Stimulated activated naive CD4-positive, alpha-beta T cell treated with Interleukin-2 at 50 U/mL for 16 hours (primary cell): ENCODE measurements around the gene GRIN1.

Experiments used
- DNase-seq: peaks from one replicate; lab custom pipeline; 2025; lab: John Stamatoyannopoulos, UW

GRIN1 gene

DNA sequence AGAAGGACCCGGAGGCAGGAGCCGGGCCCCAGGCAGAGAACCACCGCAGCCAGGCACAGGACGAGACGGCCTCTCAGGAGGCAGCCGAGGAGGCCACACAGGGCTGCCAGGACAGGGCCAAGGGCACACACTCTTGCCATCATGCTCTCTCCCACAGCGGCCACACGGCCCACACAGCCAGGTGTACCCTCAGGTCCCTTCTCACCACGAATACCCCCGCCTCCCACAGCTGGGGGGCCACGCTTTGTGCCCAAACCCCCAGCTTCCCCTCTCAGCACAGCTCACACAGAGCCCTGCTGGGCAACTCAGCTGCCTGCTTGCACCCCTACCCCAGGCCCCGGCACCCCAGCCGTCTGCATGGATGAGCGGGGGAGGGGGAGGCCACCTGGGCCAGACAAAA is 54.8 kb downstream of the GRIN1 start:
- no peak for DNase-seq

DNA sequence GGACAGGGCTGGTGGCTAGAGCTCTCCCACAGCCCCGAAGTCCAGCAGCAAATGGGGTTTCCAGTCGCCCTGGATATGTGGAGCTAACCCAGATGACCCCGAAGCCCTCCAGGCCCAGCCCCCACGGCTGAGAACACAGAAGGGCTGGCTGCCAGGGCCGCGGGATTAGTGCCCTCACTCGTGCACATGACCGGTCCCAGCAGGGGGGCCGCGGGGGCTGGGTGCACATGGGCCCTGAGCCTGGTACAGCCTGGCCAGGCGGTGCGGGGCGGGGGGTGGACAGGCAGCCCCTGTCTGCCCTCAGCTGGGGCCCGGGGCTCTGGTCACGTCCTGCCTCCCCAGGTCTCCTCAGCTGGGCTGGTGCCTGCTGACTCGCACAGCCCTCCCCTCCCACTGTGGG is 55.4 kb downstream of the GRIN1 start:
- DNase-seq: no peak

DNA sequence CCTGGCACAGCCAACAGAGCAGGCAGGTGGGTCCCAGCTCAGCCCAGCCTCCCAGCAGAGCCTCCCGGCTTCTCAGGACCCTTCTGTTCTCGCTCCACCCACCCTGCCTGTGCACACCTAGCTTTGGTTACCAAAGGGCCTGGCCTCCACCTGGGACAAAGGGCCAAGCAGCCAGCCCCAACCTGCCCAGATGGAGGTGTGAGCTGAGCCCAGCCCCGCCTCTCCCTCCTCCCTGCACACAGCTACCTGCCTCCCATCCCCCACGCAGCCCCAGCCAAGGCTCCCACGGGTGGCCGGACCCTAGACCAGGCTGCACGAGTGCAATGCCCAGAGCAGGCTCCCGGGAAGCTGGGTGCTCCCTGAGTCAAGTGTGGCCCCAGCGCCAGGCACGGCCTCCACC is 56.0 kb downstream of the GRIN1 start:
- no peak for DNase-seq

DNA sequence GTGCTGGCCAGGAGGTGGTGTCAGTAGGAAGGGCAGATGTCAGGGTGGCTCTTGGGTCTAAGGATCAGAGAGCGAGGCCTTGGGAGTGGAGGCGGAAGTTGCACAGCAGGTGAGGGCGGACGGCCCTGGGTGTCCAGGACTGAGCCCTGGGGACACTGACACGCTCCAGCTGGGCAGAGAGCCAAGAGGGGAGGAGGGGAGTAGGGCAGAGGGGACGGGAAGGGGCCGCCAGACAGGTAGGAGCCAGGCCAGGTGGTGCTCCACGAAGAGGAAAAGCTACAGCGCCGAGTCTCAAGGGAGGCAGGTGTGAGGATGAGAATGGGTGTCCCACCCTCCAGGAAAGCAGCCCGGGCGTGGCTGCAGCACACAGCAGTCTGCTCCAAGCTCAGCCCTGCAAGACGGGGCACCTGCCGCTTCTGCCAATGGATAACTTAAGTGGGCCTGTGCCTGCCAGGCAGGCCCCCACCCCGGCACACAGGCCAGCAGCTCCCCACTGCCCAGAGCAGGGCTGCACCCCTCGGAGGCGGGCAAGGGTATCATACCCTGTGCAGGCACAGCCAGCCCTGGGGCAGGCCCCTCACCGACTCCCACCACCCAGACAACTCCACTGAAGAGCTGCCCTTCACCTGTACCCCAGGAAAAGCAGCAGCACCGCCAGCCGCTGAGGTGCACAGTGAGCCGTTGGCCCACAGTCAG is 56.7 kb downstream of the GRIN1 start:
- no peak for DNase-seq

DNA sequence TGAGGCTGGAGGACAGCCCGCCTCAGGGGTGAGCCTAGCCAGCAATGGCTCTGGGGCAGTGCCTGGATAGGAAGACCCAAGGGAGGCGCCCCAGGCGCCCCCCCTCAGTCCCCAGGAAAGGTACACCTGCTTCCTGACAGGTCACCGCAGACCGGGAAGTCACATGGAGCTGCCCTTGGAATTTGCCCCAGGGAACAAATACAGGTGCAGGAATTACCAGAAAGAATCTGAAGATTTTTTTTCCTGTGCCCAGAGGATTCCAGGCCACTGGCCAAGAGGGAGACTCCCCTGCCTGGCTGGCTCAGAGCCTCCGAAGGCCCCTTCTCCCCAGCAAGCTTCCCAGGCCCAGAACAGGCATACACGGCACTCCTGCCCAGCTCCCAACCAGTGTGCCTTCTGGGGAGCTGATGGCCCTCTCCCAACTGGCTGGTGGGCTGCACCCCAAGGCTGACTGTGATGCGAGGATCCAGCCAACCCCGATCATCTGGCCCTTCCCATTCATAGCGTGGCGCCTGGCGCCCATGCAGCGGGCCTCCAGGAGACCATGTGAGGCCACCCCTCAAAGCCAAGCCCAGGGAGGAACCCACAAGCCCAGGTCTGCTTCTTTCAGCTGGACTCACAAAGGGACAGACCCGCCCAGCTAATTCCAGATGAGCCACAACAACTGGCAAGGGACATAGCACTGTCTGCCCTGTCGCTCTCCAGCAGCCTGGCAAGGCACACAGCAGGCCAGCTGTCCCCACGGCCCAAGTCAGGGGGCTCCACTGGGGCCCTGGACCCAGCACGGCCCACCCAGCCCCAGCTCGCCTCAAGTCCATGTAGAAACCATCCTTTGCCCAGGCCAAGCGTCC is 59.3 kb downstream of the GRIN1 start:
- DNase-seq: no peak

DNA sequence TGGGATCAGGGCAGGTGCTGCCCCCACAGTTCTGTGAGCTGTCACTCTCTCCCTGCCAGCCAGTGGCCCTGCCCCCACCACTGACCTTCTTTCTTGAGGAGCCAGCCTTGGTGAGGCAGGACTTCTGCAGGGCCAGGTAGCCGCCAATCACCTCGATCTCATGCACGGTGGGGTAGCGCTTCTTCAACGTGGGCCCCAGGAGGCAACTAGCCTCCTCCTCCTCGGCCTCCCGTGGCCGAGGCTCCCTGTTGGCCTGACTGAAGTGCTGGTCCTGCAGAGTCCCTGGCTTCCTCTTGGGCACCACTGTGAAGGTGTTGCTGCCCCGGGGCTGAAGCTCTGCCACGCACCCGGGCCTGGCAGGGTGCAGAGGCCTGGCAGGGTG is 59.9 kb downstream of the GRIN1 start:
- no peak for DNase-seq

DNA sequence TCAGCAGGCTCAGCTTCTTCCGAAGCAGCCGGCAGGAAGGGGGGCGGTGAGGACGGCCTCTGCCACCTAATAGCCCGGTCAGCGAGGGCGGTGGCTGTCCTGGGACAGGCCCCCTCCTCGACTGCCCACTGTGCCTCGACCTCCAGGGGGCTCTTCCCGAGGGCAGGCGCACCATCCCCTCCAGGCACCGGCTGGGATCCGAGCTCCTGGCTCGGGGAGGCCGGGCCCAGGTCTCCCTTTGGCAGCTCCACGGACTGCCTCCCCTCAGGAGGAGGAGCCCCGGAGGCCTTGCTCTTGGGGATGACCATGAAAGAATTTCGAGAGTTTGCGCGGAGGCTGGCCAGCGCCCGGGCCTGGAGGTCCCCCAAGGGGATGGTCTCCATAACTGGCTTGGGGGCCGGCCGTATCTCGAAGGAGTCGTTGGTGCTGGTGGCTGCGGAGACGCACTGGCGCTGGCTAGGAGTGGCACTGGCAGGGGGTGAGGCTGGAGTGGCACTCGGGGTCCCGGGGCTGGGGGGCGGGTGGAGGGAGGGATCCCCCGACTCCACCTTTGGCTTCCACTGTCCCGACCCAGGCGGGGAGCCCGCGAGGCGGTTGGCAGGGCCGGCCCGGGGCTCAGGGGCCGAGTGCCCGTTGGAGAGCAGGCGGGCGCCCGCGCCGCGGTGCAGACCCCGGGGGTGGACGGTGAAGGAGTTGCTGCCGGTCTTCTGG is 60.6 kb downstream of the GRIN1 start:
- no peak for DNase-seq

DNA sequence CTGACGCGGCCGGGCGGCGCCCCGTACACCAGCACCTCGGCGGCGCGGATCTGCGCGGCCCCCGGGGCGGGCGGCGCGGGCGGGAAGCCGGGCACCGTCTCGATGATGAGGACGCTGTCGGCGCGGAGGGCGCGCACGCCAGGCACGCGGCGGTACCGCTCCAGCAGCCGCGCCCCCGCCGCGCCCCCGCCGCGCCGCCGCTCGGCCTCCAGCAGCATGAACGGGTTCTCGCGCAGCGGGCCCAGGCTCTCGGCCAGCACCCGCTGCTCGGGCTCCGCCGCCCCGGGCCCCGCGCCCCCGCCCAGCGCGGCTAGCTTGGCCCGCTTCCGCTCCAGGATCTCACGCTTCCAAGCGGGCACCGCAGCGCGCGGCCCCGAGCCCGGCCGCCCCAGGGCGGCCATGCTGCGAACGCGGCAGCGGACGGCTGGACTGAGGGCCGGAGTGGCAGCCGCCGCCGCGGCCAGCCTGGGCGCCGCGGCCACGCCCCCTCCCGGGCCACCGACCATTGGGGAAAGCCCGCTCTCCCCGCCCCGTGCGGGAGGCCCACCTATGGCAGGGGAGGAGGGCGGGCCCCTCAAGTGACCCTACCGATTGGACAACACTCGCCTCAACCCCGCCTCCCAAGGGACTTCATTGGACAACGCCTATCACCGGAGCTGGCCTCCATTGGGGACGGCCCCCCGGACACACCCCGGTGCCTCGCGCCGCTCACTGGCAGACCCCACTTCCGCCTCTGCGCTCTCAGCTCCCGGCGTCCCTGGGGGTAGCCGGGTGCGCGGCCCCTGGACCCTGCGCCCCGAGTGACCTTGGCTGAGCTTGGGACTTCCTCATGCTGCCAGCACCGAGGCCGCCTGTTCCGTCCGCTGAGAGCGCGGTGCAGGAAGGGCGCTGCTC is 61.6 kb downstream of the GRIN1 start, which contains the start of gene TPRN:
Gene TPRN (minus strand): TSS at position 431 of the 894 bp plus-strand sequence. CDS start 30 bp downstream, at position 401.
- DNase-seq: peak; percentile 99

DNA sequence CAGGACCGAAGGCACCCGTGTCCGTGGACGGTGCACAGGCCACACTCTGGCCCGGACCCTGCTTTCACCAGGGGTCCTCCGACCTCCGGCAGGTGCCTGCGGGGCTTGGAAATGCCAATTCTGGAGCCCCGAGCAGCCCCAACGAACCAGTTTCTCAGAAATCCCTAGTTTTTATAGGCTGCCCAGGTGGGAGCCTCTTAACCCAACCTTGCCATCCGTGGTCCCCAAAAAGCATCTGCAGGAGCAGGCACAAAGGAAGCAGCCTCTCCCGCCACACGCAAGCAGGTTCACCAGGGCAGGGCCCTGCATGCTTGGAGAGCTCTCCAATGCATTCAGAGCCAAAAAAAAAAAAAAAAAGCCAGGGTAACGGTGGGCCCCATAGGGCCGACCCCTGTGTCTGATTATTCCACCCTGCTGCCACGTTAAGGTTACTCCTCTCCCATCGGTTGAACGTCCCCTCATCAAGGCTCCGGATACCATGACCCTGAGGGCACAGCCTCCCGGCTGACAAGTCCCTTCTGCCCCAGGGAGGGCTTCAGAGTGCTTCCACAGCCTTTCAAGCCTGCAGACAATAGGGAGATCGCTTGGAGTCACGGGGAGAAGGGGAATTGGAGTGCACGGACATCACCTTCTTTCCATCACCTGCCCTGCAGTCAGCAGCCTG is 62.4 kb downstream of the GRIN1 start:
- DNase-seq: no peak

DNA sequence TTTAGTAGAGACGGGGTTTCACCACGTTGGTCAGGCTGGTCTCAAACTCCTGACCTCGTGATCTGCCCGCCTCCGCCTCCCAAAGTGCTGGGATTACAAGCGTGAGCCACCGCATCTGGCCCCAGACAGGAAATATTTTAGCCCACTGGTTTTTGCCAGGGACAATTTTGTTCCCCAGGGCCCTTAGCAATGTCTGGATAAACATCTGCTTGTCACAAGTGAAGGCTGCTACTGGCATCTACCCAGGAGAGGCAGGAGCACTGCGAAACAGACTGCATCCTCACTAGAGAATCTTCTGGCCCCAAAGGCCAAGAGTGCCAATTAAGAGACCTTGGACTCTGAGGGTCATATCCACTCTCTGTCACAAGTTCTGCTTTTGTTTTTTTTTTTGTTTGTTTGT is 64.0 kb downstream of the GRIN1 start:
- no peak for DNase-seq

DNA sequence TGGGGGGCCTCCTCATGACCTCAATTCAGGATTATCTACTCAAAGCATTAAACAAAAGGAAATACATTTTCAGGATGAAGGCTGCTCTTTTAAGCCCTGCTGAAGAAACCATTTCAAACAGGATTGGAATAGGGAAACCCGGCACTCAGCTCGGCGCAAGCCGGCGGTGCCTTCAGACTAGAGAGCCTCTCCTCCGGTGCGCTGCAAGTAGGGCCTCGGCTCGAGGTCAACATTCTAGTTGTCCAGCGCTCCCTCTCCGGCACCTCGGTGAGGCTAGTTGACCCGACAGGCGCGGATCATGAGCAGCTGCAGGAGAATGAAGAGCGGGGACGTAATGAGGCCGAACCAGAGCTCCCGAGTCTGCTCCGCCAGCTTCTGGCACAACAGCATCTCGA is 65.8 kb downstream of the GRIN1 start:
- no peak for DNase-seq

DNA sequence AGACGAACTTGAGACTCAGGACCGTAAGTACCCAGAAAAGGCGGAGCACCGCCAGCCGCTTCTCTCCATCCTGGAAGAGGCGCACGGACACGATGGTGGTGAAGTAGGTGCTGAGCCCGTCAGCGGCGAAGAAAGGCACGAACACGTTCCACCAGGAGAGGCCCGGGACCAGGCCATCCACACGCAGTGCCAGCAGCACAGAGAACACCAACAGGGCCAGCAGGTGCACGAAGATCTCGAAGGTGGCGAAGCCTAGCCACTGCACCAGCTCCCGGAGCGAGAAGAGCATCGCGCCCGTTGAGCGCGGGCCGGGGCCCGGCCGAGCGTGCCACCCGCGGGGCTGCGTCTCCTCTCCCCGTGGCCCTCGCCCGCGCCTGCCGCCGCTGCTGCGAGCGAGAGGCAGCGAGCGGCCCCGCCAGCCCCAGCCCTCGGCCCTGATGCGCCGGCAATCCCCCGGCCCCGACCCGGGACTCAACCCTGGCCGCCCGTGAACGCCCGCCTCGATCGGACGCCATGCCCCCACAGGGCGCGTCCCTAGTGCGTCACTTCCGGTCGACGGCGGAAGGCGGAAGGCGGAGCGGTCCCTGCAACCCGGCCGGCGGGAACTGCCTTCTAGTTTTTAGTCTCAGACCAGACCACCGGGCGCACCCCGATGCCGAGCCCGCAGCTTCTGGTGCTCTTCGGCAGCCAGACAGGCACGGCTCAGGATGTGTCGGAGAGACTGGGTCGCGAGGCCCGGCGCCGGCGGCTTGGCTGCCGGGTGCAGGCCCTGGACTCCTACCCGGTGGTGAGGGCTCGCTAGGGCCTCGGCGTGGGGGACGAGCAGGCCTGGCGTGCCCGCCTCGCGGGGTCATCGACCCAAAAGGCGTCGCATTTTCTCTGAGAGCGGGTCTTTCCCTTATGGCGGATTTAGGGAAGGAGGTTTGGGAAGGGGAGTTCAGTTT is 66.4 kb downstream of the GRIN1 start, which contains the start of the genes NDOR1 and TMEM203:
Gene NDOR1 (plus strand): TSS at position 575 of the 944 bp plus-strand sequence. CDS start 78 bp downstream, at position 653.
Gene TMEM203 (minus strand): TSS at position 523 of the 944 bp plus-strand sequence. CDS start 234 bp downstream, at position 289.
- peak; percentile 92 for DNase-seq

DNA sequence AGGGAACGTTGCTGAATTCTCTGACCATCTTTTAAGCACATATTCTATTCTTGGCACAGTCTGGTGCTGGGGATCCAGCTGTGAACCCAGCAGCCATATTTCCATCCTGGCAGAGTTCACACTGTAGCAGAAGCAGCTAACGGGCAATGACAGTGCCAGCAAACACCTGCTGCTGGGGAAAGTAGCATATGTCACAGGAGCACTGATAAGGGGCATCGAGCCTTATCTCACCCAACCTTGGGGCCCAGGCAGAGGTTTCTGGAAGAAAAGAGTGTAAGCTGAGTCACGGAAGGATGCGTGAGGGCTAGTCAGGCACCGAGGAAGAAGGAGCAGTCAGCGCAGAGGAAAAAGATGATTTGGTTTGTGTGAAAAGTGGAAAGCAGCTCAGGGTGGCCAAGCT is 67.6 kb downstream of the GRIN1 start:
- DNase-seq: no peak

DNA sequence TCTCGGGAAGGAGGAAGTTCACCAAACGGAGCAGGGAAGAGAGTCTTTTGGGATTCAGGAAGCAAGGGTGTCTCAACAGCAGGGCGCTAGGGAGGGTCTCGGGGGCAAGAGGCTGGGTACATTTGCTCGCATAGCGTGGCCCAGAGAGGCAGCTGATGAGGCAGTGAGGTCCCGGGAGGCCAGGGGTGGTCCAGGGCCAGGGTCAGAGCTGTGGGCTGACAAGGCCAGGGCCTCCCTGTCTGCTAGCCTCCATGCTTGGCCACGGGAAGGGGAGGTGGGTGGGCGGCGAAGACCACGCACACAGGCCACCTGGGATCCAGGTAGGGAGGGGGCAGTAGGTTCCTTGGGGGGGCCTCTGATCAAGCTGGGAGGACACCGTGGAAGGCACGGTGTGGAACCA is 72.6 kb downstream of the GRIN1 start:
- DNase-seq: no peak

DNA sequence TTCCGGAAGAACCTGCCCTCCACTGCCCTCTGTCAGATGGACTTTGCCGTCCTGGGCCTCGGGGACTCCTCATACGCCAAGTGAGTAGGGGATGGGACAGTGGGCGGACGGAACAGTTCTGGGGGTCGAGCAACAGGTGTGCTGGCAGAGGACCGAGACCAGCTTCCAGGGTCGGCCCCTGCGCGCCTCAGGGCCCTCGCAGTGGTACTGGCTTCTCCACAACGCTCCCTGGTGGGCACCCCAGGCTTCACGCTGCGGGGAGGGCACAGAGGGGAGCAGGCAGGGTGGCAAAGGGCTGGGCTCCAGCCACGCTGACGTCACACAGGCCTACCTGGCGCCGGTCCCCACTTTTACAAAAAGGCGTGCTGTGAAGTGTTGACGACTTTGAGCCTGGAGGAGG is 73.6 kb downstream of the GRIN1 start:
- DNase-seq: no peak

DNA sequence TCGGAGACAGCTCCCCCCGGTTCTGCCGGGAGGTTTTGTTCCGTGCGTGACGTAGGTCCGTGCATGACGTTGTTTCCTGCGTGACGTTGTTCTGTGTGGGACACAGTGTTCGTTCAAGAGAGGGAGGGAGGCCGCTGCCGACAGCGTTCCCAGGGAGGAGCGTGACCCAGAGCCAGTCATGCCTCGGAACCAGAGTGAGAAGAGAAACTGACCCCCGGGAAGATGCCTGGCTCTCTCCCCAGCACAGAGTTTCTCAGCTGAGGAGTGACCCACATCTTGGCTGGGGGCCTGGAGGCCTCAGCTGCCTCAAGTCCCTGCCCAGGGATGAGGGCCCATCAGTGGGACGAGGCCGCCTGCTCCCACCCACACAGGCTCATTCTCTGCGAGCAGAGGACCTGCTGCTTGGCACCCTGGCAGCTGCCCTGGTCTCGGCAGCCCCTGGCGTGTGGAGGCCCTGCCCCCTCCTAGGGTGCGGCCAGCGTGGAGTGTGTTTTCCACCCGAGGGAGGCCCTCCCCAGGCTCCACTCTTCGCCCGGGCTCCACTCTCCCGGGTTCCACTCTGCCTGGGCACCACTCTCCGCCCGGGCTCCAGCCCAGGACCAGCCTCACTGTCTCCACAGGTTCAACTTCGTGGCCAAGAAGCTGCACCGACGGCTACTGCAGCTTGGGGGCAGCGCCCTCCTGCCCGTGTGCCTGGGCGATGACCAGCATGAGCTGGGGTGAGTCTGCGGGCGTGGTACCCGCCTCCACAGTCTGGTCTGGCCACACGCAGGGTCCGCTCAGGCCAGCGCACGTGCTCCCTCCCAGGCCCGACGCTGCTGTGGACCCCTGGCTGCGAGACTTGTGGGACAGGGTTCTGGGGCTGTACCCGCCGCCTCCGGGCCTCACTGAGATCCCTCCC is 74.5 kb downstream of the GRIN1 start:
- DNase-seq: no peak

DNA sequence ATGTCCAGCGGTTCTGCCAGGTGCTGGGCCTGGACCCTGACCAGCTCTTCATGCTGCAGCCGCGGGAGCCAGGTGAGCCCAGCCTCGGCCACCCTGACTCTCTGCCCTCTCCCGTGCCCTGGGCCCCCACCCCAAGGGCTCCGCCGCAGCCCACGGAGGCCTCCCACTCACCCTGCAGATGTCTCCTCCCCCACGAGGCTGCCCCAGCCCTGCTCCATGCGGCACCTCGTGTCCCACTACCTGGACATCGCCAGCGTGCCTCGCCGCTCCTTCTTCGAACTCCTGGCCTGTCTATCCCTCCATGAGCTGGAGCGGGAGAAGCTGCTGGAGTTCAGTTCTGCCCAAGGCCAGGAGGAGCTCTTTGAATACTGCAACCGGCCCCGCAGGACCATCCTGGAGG is 75.7 kb downstream of the GRIN1 start:
- DNase-seq: no peak

DNA sequence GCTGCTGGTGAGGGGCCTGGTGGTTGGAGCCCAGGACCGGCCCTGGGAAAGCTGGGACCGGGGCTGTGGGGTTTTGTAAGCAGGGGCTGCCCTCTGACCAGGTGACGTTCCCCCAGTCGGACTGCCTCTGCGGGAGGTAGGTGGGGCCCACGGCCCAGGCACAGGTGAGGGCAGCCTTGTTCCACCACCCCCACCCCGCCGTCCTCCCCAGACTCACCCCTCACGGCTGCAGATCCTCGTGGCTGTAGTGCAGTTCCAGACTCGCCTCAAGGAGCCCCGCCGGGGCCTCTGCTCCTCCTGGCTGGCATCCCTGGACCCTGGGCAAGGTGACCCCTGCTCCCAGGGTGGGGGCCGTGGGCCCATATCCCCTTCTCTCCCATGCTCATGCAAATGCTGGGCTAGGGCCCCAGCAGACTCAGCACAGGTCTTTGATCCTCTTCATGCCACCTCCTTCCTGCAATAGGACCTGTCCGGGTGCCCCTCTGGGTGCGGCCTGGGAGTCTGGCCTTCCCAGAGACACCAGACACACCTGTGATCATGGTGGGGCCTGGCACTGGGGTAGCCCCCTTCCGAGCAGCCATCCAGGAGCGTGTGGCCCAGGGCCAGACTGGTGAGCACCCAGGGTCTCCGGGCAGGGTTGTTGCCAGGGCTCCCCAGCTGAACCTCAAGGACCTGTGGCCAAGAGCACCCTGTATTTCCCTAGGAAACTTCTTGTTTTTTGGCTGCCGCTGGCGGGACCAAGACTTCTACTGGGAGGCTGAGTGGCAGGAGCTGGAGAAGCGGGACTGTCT is 76.4 kb downstream of the GRIN1 start:
- no peak for DNase-seq
